Coronary artery (tissue), 2 donors: Measurements from ENCODE around the gene PTH2R.

Experiments
- DNase-seq: peaks from one replicate; pipeline ENCODE4 v3.0.0-alpha.2; 2017; ENCODE audit warnings: low spot score
- H3K27ac ChIP-seq, 2 donors: fragments of 200-600 bp; sonication (generic); one replicate each; pipeline ENCODE4 v1.5.1; 2016 to 2019
- H3K4me3 ChIP-seq: fragments of 200-600 bp; sonication (generic); 2 replicates; pipeline ENCODE4 v1.5.1; 2016; ENCODE audit warnings: mild to moderate bottlenecking, moderate library complexity
- CTCF ChIP-seq: fragments of 200-600 bp; sonication (generic); IDR thresholded peaks from one replicate; pipeline ENCODE4 v1.5.1; 2019; ENCODE audit warnings: antibody characterized with exemption

PTH2R gene

GRCh38 chr2:208406474-208407451 lies at the start of gene PTH2R:
PTH2R (plus strand) TSS chr2:208406792; CDS start chr2:208407044, 252 bp downstream.
- Histone ChIP-seq H3K4me3 (peak within 1 kb of the TSS; percentile 63), H3K27ac (no peak within 1 kb of the TSS)
- no peak for DNase-seq
- TF ChIP-seq CTCF, result no peak

GRCh38 chr2:208356846-208357574 lies 49.6 kb upstream of the PTH2R start:
- Histone ChIP-seq H3K27ac (peak overlapping the region in 1 of 2 donors; percentile 20), H3K4me3 (no peak overlapping the region)
- no peak for DNase-seq
- no peak for TF ChIP-seq CTCF

GRCh38 chr2:208358758-208359631 lies 47.6 kb upstream of the PTH2R start:
- TF ChIP-seq CTCF, result no peak
- DNase-seq, result no peak
- H3K4me3 ChIP-seq, result no peak overlapping the region
- H3K27ac ChIP-seq, result no peak overlapping the region

GRCh38 chr2:208359632-208359986 lies 47.0 kb upstream of the PTH2R start:
- Histone ChIP-seq H3K4me3 (no peak overlapping the region), H3K27ac (no peak overlapping the region)
- no peak for DNase-seq
- no peak for TF ChIP-seq CTCF

GRCh38 chr2:208360259-208361076 lies 46.1 kb upstream of the PTH2R start:
- no peak for TF ChIP-seq CTCF
- Histone ChIP-seq H3K4me3 (no peak overlapping the region), H3K27ac (no peak overlapping the region)
- no peak for DNase-seq

- no peak for DNase-seq
- no peak for TF ChIP-seq CTCF
- Histone ChIP-seq H3K27ac (no peak overlapping the region), H3K4me3 (no peak overlapping the region)
Measured at GRCh38 chr2:208361077-208361441, 45.5 kb upstream of the PTH2R start.
